HEK293 (cell line): ENCODE results near the gene MOB1A.
A peak's percentile ranks its signal among the peaks of the same experiment; 100 is the strongest.

Source experiments
- KLF10 ChIP-seq: fragments of 450-650 bp; IDR thresholded peaks from 2 replicates; pipeline ENCODE4 v1.5.1; 2018; ENCODE audit warnings: missing biosample characterization, mild to moderate bottlenecking, missing genetic modification characterization
- KLF8 ChIP-seq: fragments of 450-650 bp; formaldehyde crosslinking; IDR thresholded peaks from 2 replicates; pipeline ENCODE4 v1.5.1; 2016; ENCODE audit warnings: missing biosample characterization, missing genetic modification characterization
- TRIM28 ChIP-seq: IDR thresholded peaks from 2 replicates; pipeline ENCODE4 v1.6.1; 2011; ENCODE audit warnings: low read length, control low read depth, borderline replicate concordance
- ZBTB11 ChIP-seq: fragments of 450-650 bp; formaldehyde crosslinking; conservative IDR thresholded peaks from 2 replicates; pipeline ENCODE4 v1.5.1; 2016; ENCODE audit warnings: low read depth, missing biosample characterization, missing genetic modification characterization
- ZBTB17 ChIP-seq: fragments of 450-650 bp; formaldehyde crosslinking; IDR thresholded peaks from 2 replicates; pipeline ENCODE4 v1.5.1; 2016; ENCODE audit warnings: missing biosample characterization, missing genetic modification characterization
- ZBTB20 ChIP-seq: fragments of 450-650 bp; formaldehyde crosslinking; IDR thresholded peaks from 2 replicates; pipeline ENCODE4 v1.5.1; 2016; ENCODE audit warnings: missing biosample characterization, missing genetic modification characterization
- ZBTB48 ChIP-seq: fragments of 450-650 bp; formaldehyde crosslinking; IDR thresholded peaks from 2 replicates; pipeline ENCODE4 v1.5.1; 2016; ENCODE audit warnings: missing biosample characterization, missing genetic modification characterization
- ZBTB7A ChIP-seq: fragments of 450-650 bp; formaldehyde crosslinking; IDR thresholded peaks from 2 replicates; pipeline ENCODE4 v1.5.1; 2016; ENCODE audit warnings: low read depth, missing biosample characterization, missing genetic modification characterization
- ZNF114 ChIP-seq: fragments of 450-650 bp; formaldehyde crosslinking; IDR thresholded peaks from 2 replicates; pipeline ENCODE4 v1.5.0; 2017; ENCODE audit warnings: missing biosample characterization, missing genetic modification characterization
- ZNF133 ChIP-seq: fragments of 450-650 bp; formaldehyde crosslinking; IDR thresholded peaks from 2 replicates; pipeline ENCODE4 v1.5.1; 2016; ENCODE audit warnings: missing biosample characterization, missing genetic modification characterization
- ZNF223 ChIP-seq: fragments of 450-650 bp; formaldehyde crosslinking; IDR thresholded peaks from 2 replicates; pipeline ENCODE4 v1.5.1; 2016; ENCODE audit warnings: missing biosample characterization, missing genetic modification characterization
- ZNF280C ChIP-seq: fragments of 450-650 bp; formaldehyde crosslinking; IDR thresholded peaks from 2 replicates; pipeline ENCODE4 v1.5.1; 2016; ENCODE audit warnings: missing biosample characterization, missing genetic modification characterization
- ZNF362 ChIP-seq: fragments of 450-650 bp; formaldehyde crosslinking; IDR thresholded peaks from 2 replicates; pipeline ENCODE4 v1.5.1; 2016; ENCODE audit warnings: missing biosample characterization, missing genetic modification characterization
- ZNF391 ChIP-seq: fragments of 450-650 bp; formaldehyde crosslinking; IDR thresholded peaks from 2 replicates; pipeline ENCODE4 v1.5.1; 2016; ENCODE audit warnings: low read depth, missing biosample characterization, missing genetic modification characterization, borderline replicate concordance
- ZNF48 ChIP-seq: fragments of 450-650 bp; formaldehyde crosslinking; IDR thresholded peaks from 2 replicates; pipeline ENCODE4 v1.5.1; 2016; ENCODE audit warnings: missing biosample characterization, missing genetic modification characterization
- ZNF560 ChIP-seq: fragments of 450-650 bp; formaldehyde crosslinking; IDR thresholded peaks from 2 replicates; pipeline ENCODE4 v1.5.1; 2017; ENCODE audit warnings: missing biosample characterization, missing genetic modification characterization, borderline replicate concordance
- ZNF600 ChIP-seq: fragments of 450-650 bp; formaldehyde crosslinking; IDR thresholded peaks from 2 replicates; pipeline ENCODE4 v1.5.1; 2016; ENCODE audit warnings: missing biosample characterization, missing genetic modification characterization
- ZNF610 ChIP-seq: fragments of 450-650 bp; formaldehyde crosslinking; IDR thresholded peaks from 2 replicates; pipeline ENCODE4 v1.5.1; 2016; ENCODE audit warnings: missing biosample characterization, missing genetic modification characterization, borderline replicate concordance
- ZNF664 ChIP-seq: fragments of 450-650 bp; formaldehyde crosslinking; IDR thresholded peaks from 2 replicates; pipeline ENCODE4 v1.5.1; 2016; ENCODE audit warnings: missing biosample characterization, missing genetic modification characterization
- ZNF791 ChIP-seq: fragments of 450-650 bp; formaldehyde crosslinking; IDR thresholded peaks from 2 replicates; pipeline ENCODE4 v1.5.1; 2016; ENCODE audit warnings: missing biosample characterization, missing genetic modification characterization
- ZNF837 ChIP-seq: fragments of 450-650 bp; formaldehyde crosslinking; IDR thresholded peaks from 2 replicates; pipeline ENCODE4 v1.5.1; 2016; ENCODE audit warnings: missing biosample characterization, missing genetic modification characterization
- TF ChIP-seq, protein P1 (sequence below): fragments of 450-650 bp; formaldehyde crosslinking; IDR thresholded peaks from 2 replicates; pipeline ENCODE4 v1.5.1; 2016; ENCODE audit warnings: missing biosample characterization, missing genetic modification characterization, low read depth

The MOB1A gene

GRCh38 chr2:74179063-74179865 lies 585 bp upstream of the MOB1A start (continued):
- TF ChIP-seq ZBTB11 (tag by site-specific recombination) (peak; percentile 78), ZNF791 (tag by site-specific recombination) (no peak), ZBTB20 (tag by site-specific recombination) (no peak), ZNF133 (tag by site-specific recombination) (no peak), ZNF223 (tag by site-specific recombination) (no peak), ZBTB7A (no peak), ZNF48 (tag by site-specific recombination) (no peak), ZNF114 (no peak), ZNF600 (tag by site-specific recombination) (peak; percentile 64), ZNF837 (no peak), ZNF560 (tag by site-specific recombination) (no peak), TRIM28 (no peak), ZNF362 (peak; percentile 59), ZNF391 (tag by site-specific recombination) (peak; percentile 39; the same call in 1 of the 2 replicates), ZBTB17 (tag by site-specific recombination) (peak; percentile 7; the same call in 1 of the 2 replicates), ZNF280C (tag by site-specific recombination) (no peak), ZBTB48 (tag by site-specific recombination) (peak; percentile 75; the same call in 1 of the 2 replicates), ZNF664 (tag by site-specific recombination) (peak; percentile 54), KLF10 (peak; percentile 11; the same call in 1 of the 2 replicates), ZNF610 (tag by site-specific recombination) (no peak), KLF8 (tag by site-specific recombination) (0 out of 2 replicates have a peak, but pooled peaks have one; percentile 7)
- TF ChIP-seq, protein P1, sequence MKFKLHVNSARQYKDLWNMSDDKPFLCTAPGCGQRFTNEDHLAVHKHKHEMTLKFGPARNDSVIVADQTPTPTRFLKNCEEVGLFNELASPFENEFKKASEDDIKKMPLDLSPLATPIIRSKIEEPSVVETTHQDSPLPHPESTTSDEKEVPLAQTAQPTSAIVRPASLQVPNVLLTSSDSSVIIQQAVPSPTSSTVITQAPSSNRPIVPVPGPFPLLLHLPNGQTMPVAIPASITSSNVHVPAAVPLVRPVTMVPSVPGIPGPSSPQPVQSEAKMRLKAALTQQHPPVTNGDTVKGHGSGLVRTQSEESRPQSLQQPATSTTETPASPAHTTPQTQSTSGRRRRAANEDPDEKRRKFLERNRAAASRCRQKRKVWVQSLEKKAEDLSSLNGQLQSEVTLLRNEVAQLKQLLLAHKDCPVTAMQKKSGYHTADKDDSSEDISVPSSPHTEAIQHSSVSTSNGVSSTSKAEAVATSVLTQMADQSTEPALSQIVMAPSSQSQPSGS, result no peak
